ENCODE data around the gene LRRC32. TPM values are rescaled to one million over a fixed set of nuclear protein-coding genes. Genes with fewer than 3 reads are reported as not detected.

The LRRC32 gene
- total RNA-seq, 1 donor, result 3.0 TPM

DNA sequence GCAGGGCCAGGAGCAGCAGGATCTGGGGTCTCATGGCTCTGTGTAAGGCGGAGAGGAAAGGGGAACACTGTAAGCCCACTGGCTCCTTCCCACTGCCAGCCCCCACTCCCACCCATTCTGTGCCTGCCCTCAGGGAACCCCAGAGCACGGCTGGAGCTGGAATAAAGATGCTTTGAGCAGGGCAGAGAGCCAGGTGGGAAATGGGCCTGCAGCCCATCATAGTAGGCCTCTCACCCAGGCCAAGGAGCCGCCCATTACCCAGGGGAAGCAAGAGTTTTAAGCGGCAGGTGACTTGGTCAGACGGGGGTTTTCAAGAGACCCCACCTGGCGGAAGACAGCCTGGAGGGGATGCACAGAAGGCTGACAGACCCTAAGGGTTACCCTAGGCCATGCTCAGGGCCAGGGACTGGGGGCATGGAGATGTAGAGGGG, 4.6 kb downstream of the LRRC32 start:
- Histone ChIP-seq H3K4me1 (ENCODE audit: insufficient read depth, low read length) (peaks cover 36% of the 10 kb centered on the region), H3K9me3 (ENCODE audit: low read depth, low read length) (no peaks in the 10 kb centered on the region), H3K4me3 (ENCODE audit: low read length) (no peak overlapping the region), H3K27me3 (ENCODE audit: insufficient read depth, low read length) (peaks cover 17% of the 10 kb centered on the region)

DNA sequence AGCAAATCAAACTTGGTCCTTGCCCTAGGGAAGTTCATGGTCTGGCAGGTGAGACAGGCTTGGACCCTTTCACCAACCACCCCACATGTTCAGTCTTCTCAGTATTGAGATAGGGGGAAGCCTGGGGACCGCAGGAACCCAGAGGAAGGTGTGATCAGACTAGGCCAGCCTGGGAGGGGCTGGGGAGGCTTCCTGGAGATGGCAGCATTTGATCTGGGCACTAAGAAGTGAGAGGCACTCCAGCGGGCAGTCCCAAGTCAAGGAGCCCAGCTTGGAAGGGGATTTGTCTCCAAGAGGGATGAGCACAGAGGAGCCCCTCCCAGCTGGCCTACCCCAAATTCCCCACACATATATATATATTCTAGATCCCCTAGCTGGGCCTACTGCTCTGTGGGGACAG, 5.4 kb downstream of the LRRC32 start:
- Histone ChIP-seq H3K4me3 (ENCODE audit: low read length) (no peak overlapping the region), H3K27me3 (ENCODE audit: insufficient read depth, low read length) (peaks cover 15% of the 10 kb centered on the region), H3K4me1 (ENCODE audit: insufficient read depth, low read length) (peaks cover 28% of the 10 kb centered on the region), H3K9me3 (ENCODE audit: low read depth, low read length) (no peaks in the 10 kb centered on the region)

DNA sequence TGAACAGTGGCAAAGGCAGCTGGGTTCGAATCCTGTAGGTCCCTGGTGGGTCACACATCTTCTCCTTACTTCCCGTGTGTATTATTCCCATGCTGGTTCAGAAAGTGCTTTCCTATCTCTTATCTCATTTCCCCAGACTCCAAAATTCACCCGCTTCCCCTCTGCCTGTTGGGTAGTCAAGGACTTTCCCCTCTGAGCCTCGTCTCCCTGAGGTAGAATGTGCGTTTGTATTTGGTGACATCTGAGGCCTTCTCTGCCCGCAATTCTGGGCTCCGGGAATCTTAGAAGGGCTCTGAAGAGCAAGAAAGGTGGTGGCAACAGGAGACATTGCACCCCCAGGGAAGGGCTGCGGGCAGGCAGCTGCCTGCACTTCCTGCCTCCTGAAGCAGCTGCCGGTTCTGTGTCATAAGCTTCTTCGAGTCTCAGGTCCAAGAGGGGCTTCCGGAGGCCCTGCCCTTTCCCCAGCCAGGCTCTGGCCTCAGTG, 5.9 kb downstream of the LRRC32 start:
- Histone ChIP-seq H3K4me3 (ENCODE audit: low read length) (no peak overlapping the region), H3K4me1 (ENCODE audit: insufficient read depth, low read length) (peaks cover 23% of the 10 kb centered on the region), H3K9me3 (ENCODE audit: low read depth, low read length) (no peaks in the 10 kb centered on the region), H3K27me3 (ENCODE audit: insufficient read depth, low read length) (peaks cover 9% of the 10 kb centered on the region)

DNA sequence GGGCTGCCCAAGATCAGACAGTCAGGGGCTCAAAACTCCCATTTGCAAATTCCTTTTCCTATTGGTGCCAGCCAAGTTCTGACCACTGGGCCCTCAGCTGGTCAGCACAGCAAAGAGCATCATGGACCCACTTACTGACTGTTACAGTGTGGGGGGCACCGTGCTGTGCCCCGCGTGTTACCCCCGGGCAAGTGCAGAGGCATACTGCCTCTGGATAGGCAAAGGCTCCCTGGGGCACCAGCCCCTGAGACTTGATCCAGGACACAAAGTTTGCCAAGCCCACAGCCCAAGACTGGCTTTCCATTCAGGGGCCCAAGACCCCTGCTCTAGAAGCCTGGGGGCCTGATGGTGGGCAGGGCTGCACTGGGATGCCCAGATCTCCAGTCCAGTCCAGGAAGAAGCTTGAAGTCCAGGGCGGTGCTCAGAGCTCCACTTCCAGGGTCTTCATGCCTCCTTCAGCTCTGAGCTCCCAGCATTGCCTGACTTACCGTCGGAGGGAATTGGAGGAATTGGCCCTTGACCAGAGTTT, 6.6 kb downstream of the LRRC32 start:
- Histone ChIP-seq H3K27me3 (ENCODE audit: insufficient read depth, low read length) (peaks cover 3% of the 10 kb centered on the region), H3K4me1 (ENCODE audit: insufficient read depth, low read length) (peaks cover 21% of the 10 kb centered on the region), H3K4me3 (ENCODE audit: low read length) (no peak overlapping the region), H3K9me3 (ENCODE audit: low read depth, low read length) (no peaks in the 10 kb centered on the region)

DNA sequence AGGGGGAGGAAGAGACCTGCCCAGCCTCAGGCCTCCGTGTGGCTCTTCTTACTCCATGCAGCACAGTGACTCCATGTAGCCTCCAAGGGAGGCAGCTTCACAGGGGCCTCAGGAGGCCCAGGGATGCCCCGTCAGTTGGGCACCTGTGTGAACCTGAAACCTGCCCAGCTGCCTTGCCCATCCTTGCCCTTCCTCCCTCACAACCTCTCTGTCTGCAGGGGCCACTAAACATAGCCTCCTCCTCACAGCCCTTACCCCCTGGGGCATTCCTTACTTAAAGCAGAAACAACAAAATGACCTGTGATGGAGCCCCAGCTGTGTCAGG, 7.1 kb downstream of the LRRC32 start:
- no peaks in the 10 kb centered on the region for H3K9me3 ChIP-seq (ENCODE audit: low read depth, low read length)
- no peaks in the 10 kb centered on the region for H3K27me3 ChIP-seq (ENCODE audit: insufficient read depth, low read length)
- peaks cover 21% of the 10 kb centered on the region for H3K4me1 ChIP-seq (ENCODE audit: insufficient read depth, low read length)
- no peak overlapping the region for H3K4me3 ChIP-seq (ENCODE audit: low read length)

DNA sequence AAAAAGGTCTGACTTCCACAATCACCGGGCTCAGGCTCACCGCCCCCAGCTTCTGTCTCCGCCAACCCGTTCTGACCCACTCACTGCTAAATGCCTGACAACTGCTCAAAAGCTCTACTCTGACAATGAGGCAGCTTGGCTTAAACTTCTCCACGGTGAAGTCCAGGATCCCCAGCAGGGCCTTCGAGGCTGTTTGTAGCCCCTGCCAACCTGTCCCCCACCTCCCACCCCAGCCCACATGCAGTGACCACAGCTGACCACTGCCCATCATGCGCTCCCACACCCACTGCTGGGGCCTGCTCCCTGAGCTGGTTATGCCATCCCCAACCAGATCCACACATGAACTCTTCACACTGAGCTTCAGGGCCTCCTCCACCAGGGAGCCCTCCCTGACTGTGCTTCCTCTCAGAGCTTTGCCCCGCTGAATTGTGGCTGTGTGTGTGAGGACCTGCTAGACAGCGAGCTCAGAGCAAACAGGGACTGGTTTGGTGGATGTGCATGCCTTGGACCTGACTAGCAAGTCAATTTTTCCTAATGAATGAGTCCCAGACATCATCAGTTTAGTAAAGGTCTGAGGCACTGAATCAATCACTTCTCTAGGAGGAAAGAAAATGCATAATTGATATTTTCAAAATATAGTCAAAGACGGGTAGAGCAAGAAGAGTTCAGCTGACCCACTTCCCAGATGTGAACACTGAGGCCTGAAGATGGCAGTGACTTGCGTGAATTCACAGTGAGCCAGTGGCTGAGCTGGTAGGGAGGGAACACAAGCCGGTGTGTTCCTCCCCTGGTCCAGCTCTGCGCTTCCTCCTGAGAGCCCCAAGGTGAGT, 7.7 kb downstream of the LRRC32 start:
- no peaks in the 10 kb centered on the region for H3K9me3 ChIP-seq (ENCODE audit: low read depth, low read length)
- H3K4me1 ChIP-seq (ENCODE audit: insufficient read depth, low read length), result peaks cover 21% of the 10 kb centered on the region
- H3K27me3 ChIP-seq (ENCODE audit: insufficient read depth, low read length), result no peaks in the 10 kb centered on the region
- H3K4me3 ChIP-seq (ENCODE audit: low read length), result no peak overlapping the region

DNA sequence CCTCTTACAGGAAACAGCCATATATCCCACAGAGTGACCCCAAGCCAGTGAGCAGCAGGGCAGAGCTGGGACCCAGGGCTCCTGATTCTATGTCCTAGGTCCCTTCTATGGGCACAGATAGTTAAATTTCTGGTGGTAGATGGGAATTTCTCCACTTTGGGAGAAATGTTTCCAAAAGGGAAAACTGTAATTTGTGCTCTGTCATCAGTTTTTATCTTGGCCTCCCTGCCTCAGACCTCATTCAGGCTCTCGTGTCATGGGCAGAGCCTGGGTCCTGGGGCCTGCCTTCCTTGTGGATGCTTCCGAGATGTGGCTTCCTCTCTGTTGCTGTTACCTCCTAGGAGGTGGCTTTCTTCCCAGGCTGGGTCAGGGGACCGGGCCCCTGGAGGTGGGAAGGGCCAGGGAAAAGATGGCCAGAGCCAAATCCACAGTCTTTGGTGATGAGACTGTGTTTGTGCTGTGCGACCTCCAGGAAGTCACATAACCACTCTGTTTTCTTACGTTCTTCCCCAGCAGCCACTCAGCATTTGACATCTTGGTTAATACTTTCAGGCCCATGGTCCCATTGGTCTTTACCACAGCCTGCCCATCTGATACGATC, 8.6 kb downstream of the LRRC32 start:
- Histone ChIP-seq H3K4me3 (ENCODE audit: low read length) (no peak overlapping the region), H3K9me3 (ENCODE audit: low read depth, low read length) (no peaks in the 10 kb centered on the region), H3K27me3 (ENCODE audit: insufficient read depth, low read length) (no peaks in the 10 kb centered on the region), H3K4me1 (ENCODE audit: insufficient read depth, low read length) (peaks cover 21% of the 10 kb centered on the region)

DNA sequence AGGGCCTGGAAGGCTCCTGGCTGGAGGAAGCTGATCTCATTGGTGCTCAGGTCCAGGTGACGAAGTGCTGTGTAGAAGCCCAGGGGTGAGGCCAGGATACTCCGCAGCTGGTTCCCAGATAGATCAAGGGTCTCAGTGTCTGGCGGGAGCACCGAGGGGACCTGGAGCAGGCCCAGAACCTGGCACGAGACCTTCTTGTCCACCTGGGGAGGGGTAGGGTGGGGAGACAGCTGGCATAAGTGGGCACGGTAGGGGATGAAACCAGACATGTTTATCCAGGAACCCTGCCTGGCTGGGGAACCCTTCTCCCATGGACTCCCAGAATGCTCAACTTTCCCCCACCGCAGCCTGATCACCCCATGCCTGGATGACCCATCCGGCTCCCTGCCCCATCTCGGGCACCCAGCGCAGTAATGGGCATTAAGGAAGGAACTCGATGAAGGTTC, 9.2 kb downstream of the LRRC32 start:
- Histone ChIP-seq H3K27me3 (ENCODE audit: insufficient read depth, low read length) (no peaks in the 10 kb centered on the region), H3K9me3 (ENCODE audit: low read depth, low read length) (no peaks in the 10 kb centered on the region), H3K4me1 (ENCODE audit: insufficient read depth, low read length) (peaks cover 16% of the 10 kb centered on the region), H3K4me3 (ENCODE audit: low read length) (no peak overlapping the region)

DNA sequence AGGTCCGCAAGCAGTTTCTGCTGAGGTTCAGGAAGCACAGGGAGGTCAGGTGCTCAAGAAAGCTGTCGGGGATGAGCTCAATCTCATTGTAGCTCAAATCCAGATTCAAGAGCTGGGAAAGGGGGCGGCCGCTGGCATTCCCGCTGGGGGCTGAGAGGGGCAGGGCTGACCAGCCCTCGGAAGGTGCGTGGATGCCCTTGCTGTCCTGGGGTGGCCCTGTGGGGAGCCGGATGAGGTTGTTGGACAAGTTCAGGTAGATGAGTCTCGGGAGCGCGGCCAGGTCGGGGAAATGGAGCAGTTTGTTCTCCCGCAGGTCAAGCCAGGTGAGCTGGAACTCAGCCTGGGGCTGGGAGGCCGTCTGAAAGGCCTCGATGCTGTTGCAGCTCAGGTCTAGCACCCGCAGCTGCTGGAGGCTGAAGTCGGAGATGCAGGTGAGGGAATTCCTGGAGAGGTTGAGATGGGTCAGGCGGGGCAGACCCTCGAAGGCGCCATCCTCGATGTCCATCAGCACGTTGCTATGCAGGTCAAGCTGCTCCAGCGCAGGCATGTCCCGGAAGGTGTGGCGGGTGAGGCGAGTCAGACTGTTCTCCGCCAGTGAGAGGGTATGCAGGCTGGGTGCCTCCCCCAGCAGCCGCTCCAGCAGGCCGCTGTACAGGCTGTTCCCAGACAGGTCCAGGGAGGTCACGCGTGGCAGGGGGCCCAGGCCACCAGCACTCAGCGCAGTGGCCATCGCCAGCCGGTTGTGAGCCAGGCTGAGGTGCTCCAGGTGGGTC, 9.8 kb downstream of the LRRC32 start:
- Histone ChIP-seq H3K9me3 (ENCODE audit: low read depth, low read length) (no peaks in the 10 kb centered on the region), H3K4me3 (ENCODE audit: low read length) (no peak overlapping the region), H3K27me3 (ENCODE audit: insufficient read depth, low read length) (no peaks in the 10 kb centered on the region), H3K4me1 (ENCODE audit: insufficient read depth, low read length) (peaks cover 16% of the 10 kb centered on the region)

DNA sequence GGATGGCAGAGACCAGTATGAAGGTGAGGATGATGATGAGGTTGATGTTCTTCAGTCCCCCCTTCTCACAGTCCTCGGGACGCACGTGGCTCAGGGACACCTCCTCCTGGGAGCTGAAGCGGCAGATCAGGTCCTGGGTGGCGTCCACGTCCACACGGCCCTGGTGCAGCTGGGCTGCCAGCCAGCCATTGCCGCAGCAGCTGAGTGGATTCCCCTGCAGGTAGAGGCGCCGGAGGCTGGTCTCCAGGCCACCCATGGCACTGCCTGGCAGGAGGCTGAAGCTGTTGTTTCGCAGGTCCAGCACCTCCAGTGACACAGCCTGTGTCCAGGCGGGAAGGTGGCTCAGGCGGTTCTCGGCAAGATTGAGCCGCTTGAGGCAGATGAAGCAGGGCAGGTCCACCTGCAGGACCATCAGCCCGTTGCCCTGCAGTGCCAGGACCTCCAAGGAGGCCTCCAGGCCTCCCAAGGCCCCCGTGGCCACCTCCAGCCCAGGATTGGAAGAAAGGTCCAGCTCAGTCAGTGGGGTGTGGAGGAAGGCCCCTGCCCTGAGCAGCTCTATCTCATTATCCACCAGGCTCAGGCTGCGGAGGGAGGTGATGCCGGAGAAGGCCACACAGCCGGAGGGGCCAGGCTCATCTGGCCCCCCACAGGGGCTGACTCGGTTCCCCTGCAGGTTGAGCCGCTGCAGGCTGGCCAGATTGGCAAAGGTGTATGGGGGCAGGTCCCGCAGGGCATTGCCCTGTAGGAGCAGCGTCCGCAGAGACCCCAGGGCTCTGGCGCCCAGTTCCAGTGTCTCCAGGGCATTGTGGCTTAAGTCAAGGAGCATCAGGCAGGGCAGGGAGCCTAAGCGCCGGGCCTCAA, 10.6 kb downstream of the LRRC32 start:
- H3K27me3 ChIP-seq (ENCODE audit: insufficient read depth, low read length), result no peaks in the 10 kb centered on the region
- H3K4me1 ChIP-seq (ENCODE audit: insufficient read depth, low read length), result peaks cover 9% of the 10 kb centered on the region
- H3K9me3 ChIP-seq (ENCODE audit: low read depth, low read length), result no peaks in the 10 kb centered on the region
- no peak overlapping the region for H3K4me3 ChIP-seq (ENCODE audit: low read length)

DNA sequence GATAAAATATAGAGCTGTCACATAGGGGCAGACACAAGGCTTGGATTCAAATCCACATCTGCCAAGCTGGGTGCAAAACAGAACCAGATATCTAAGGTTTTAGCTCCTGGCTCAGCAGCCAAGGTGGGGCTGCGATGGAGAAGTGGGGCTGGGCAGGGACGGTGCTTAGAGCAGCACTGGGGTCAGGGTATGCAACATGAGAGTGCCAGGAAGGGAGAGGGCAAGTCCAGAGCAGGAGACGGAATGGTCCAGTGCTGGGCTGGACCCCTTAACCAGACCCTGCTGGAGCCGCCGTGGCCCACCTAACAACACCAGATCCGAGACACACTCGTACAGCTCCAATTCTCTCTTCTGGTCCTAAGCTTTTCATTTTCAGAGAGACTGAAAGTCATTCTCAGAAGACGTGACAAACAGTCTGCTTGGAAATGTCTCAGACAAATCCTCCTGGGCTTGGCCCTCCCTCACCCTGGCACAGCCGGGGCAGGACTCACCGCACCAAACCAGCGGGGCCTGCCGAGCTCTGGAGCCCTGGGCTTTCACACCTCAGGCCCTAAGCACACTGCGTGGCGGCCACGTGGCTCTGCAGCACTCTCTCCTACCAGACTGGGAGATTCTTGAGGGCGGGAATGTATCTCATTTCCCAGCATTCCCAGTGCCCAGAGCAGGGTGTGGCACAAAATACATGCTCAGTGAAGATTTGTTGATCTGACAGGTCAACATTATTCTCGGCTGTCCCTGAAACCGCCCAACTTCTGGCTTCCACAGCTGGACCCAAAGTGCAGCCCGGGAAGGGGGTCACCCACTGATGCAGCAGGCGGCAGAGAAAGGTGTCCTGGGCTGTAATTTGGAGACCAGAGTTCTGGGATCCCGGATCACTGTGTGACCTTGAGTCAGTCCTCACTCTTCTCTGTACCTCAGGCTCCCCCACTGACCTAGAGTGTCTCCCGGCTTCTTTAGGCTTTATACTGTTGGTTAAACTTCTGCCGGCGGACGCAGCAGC, 11.6 kb downstream of the LRRC32 start:
- Histone ChIP-seq H3K4me3 (ENCODE audit: low read length) (no peak overlapping the region), H3K27me3 (ENCODE audit: insufficient read depth, low read length) (no peaks in the 10 kb centered on the region), H3K9me3 (ENCODE audit: low read depth, low read length) (no peaks in the 10 kb centered on the region), H3K4me1 (ENCODE audit: insufficient read depth, low read length) (no peaks in the 10 kb centered on the region)

DNA sequence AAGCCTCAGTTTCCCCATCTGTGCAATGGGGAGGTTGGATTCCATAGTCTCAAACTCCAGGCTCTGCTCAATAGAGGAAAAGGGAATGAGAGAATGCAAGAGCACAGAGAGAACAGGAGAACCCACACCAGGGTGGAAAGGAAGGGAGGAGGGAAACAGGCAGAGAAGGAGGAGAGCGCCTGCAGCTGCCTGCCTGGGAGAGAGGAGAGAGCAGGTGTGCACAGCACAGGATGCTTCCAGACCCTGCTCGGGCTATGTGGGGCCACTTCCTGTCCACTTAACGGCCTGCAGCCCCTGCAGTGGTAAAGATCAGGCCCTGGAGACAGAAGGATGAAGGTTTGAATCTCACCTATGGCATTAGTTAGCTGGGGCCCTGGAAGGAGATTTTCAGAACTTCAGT, 12.3 kb downstream of the LRRC32 start:
- Histone ChIP-seq H3K4me3 (ENCODE audit: low read length) (no peak overlapping the region), H3K4me1 (ENCODE audit: insufficient read depth, low read length) (no peaks in the 10 kb centered on the region), H3K9me3 (ENCODE audit: low read depth, low read length) (no peaks in the 10 kb centered on the region), H3K27me3 (ENCODE audit: insufficient read depth, low read length) (no peaks in the 10 kb centered on the region)
